DND-41 (cell line): ENCODE data around the gene PARS2.

ENCODE experiments used
- ATAC-seq: fragments of 200-7000 bp; cut with Tn5 transposase; 3 replicates; pipeline ENCODE4 v1.9.1; 2021; ENCODE audit warnings: low read depth; ENCODE audit not compliant: insufficient read depth
- DNase-seq: peaks from one replicate; pipeline ENCODE4 v3.0.0-alpha.2; 2020
- H2AFZ ChIP-seq: 2 replicates; pipeline ENCODE4 v1.6.0; 2012; ENCODE audit warnings: low read depth, low read length
- H3K27ac ChIP-seq: 2 replicates; pipeline ENCODE4 v1.5.1; 2012; ENCODE audit warnings: low read length, inconsistent platforms
- H3K27me3 ChIP-seq: fragments of 200-600 bp; sonication (generic); 2 replicates; pipeline ENCODE4 v1.6.0; 2012; ENCODE audit warnings: low read length, mild to moderate bottlenecking, inconsistent platforms; ENCODE audit not compliant: insufficient read depth, poor library complexity
- H3K36me3 ChIP-seq: 2 replicates; pipeline ENCODE4 v1.5.1; 2012; ENCODE audit warnings: low read length, inconsistent platforms; ENCODE audit not compliant: insufficient read depth
- H3K4me1 ChIP-seq: 2 replicates; pipeline ENCODE4 v1.5.1; 2012; ENCODE audit warnings: mild to moderate bottlenecking, low read length; ENCODE audit not compliant: insufficient read depth
- H3K4me2 ChIP-seq: 2 replicates; pipeline ENCODE4 v1.6.0; 2012; ENCODE audit warnings: mild to moderate bottlenecking, moderate library complexity, low read length, inconsistent platforms; ENCODE audit not compliant: insufficient read depth
- H3K4me3 ChIP-seq, 2 experiments: fragments of 200-600 bp in 1 of 2; shearing (Covaris generic) in 1 of 2; 2 replicates each; pipeline ENCODE4 v1.5.1; 2012 to 2016; ENCODE audit warnings: inconsistent platforms in 2 of 2, low read length in 2 of 2, mild to moderate bottlenecking in 2 of 2, low read depth in 1 of 2, moderate library complexity in 1 of 2
- H3K79me2 ChIP-seq: 2 replicates; pipeline ENCODE4 v1.6.0; 2012; ENCODE audit warnings: low read length, inconsistent platforms; ENCODE audit not compliant: insufficient read depth
- H3K9ac ChIP-seq: 2 replicates; pipeline ENCODE4 v1.6.0; 2012; ENCODE audit warnings: low read depth, mild to moderate bottlenecking, inconsistent platforms, low read length, moderate library complexity
- H3K9me3 ChIP-seq: 2 replicates; pipeline ENCODE4 v1.5.1; 2012; ENCODE audit warnings: low read length, moderate library complexity, mild to moderate bottlenecking, inconsistent platforms; ENCODE audit not compliant: insufficient read depth, severe bottlenecking
- H4K20me1 ChIP-seq: 2 replicates; pipeline ENCODE4 v1.6.0; 2012; ENCODE audit warnings: low read length; ENCODE audit not compliant: insufficient read depth
- EZH2 ChIP-seq: IDR thresholded peaks from 3 replicates; pipeline ENCODE4 v1.6.1; 2012; ENCODE audit warnings: borderline replicate concordance, low read depth, mild to moderate bottlenecking, moderate library complexity, low read length, inconsistent platforms; ENCODE audit not compliant: severe bottlenecking
- TF ChIP-seq, protein P1 (sequence below): IDR thresholded peaks from 2 replicates; pipeline ENCODE4 v1.5.1; 2012; ENCODE audit warnings: borderline replicate concordance, low read length, moderate library complexity, mild to moderate bottlenecking; ENCODE audit not compliant: poor library complexity, severe bottlenecking; ENCODE audit errors: extremely low read depth

PARS2 gene

DNA sequence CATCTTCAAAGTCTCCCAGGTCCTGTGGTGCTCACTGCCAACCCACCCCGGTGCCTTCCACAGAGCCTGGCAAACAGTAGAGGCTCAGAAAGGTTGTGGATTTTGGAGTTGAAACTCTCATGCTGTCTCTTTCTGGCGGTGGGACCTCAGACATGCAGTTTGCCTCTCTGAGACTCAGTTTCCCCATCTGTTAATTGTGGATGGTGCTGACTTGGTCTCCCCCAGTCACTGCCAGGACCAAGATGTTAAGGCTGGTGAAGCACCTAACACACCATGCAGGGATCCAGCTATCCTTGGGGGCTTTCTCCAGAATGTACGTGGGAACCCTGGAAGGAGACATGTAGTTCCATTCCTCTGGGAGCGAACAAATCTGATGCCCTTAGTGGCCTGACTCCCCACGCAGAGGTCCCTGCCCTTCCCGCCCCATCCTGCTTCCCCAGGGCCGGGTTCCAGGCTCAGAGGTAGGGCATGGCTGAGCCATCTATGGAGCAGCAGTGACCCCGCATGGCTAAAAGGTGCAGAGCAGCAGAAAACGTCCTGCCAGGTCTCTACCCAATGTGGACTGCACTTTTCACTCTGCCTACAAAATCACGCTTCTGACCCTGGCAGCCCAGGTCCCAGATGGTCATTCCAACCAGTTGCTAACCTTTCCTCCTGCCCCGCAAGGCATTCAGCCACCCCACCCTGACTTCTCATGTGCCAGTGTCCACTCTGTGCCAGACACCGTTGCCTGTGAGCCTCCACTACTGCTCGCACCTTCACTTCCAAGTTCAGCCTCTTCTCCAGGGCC, 46.0 kb upstream of the PARS2 start:
- peak; percentile 69 for DNase-seq
- ATAC-seq, result peak; percentile 95
- H3K9ac ChIP-seq, result no peak overlapping the region

DNA sequence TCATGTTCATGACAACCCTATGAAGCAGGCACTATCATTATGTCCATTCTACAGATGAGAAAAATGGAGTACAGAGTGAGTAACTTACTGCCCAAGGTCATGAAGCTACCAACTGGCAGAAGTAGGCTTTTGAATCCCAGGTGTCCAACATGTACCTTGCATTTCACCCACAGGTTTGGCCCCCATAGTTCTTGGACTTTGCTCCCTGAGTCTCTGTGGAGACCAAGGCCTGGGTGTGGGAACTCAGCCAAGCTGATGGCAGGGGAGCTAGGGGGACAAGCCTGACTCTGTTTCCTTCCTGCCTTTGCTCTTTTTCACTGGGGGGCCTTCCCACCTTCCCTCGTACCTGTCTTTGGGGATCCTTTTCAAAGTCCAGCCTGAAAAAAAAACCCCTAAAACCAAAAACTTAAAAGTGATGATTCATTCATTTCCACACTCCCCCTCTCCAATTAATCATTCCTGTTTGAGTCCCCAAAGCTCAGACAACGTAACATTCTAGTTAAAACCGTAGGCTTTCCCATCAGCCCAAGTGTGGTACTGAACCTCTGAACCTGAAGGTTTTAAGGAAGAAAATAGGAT, 45.3 kb upstream of the PARS2 start:
- H3K4me2 ChIP-seq, result no peak overlapping the region
- H3K27me3 ChIP-seq, result no peaks in the 10 kb centered on the region
- no peak overlapping the region for H3K9ac ChIP-seq
- no peaks in the 10 kb centered on the region for H3K9me3 ChIP-seq
- peaks cover 7% of the 10 kb centered on the region; the same call in 1 of the 2 replicates for H4K20me1 ChIP-seq
- H3K79me2 ChIP-seq, result no peaks in the 10 kb centered on the region
- no peaks in the 10 kb centered on the region for H3K4me1 ChIP-seq
- H2AFZ ChIP-seq, result no peak overlapping the region
- no peak overlapping the region for H3K27ac ChIP-seq
- ATAC-seq (no peak), DNase-seq (no peak)
- no peaks in the 10 kb centered on the region for H3K36me3 ChIP-seq
- no peak overlapping the region for H3K4me3 ChIP-seq
- TF ChIP-seq, protein P1, sequence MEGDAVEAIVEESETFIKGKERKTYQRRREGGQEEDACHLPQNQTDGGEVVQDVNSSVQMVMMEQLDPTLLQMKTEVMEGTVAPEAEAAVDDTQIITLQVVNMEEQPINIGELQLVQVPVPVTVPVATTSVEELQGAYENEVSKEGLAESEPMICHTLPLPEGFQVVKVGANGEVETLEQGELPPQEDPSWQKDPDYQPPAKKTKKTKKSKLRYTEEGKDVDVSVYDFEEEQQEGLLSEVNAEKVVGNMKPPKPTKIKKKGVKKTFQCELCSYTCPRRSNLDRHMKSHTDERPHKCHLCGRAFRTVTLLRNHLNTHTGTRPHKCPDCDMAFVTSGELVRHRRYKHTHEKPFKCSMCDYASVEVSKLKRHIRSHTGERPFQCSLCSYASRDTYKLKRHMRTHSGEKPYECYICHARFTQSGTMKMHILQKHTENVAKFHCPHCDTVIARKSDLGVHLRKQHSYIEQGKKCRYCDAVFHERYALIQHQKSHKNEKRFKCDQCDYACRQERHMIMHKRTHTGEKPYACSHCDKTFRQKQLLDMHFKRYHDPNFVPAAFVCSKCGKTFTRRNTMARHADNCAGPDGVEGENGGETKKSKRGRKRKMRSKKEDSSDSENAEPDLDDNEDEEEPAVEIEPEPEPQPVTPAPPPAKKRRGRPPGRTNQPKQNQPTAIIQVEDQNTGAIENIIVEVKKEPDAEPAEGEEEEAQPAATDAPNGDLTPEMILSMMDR, result no peak
- TF ChIP-seq EZH2, result no peak

More for the DNA sequence above, 46.0 kb upstream of the PARS2 start:
- TF ChIP-seq, protein P1, result peak; percentile 93
- TF ChIP-seq EZH2, result no peak
- Histone ChIP-seq H3K4me2 (no peak overlapping the region), H2AFZ (no peak overlapping the region), H4K20me1 (peaks cover 7% of the 10 kb centered on the region; the same call in 1 of the 2 replicates), H3K4me3 (no peak overlapping the region), H3K4me1 (no peaks in the 10 kb centered on the region), H3K79me2 (no peaks in the 10 kb centered on the region), H3K27me3 (no peaks in the 10 kb centered on the region), H3K9me3 (no peaks in the 10 kb centered on the region), H3K36me3 (no peaks in the 10 kb centered on the region), H3K27ac (no peak overlapping the region)

DNA sequence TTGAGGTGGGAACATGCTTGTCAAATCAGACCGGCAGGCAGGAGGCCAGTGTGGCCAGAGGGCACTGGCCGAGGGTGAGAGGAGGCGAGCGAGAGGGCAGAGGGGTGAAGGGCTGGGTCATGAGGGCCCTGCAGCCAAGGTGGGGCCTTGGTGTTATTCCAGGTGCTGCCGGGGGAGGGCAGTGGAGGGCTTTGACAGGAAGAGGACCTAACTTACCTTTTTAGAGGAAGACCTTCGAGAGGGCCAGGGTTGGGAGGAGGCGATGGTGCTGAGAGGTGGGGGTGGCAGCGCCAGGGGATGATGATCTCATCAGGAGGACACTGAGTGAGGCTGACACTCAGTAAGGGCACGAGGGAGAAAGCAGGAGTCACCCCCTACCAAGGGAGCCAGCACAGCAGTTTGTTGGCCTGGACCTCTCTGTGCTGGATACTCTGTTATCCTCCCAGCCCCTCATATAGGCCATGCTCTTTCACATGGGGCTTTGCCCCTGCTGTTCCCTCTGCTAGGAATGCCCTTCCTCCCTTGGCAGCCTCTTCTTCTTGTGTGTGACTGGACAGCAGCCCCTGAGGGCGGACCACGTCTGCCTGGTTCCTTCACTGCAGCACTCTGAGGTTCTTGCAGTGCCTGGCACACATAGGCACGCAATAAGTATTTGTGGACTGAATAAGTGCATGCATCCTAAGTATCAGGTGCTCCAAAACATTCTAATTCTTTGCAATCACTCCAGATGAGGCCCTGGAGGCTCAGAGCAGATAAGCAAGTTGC, 44.3 kb upstream of the PARS2 start:
- no peak for ATAC-seq
- no peak overlapping the region for H2AFZ ChIP-seq
- no peak overlapping the region for H3K9ac ChIP-seq
- no peak overlapping the region for H3K27ac ChIP-seq
- H3K36me3 ChIP-seq, result no peaks in the 10 kb centered on the region
- DNase-seq, result no peak
- no peak overlapping the region for H3K4me3 ChIP-seq
- no peaks in the 10 kb centered on the region for H3K79me2 ChIP-seq
- no peaks in the 10 kb centered on the region for H3K27me3 ChIP-seq
- H3K4me1 ChIP-seq, result no peaks in the 10 kb centered on the region
- no peaks in the 10 kb centered on the region for H3K9me3 ChIP-seq
- no peak overlapping the region for H3K4me2 ChIP-seq
- peaks cover 7% of the 10 kb centered on the region; the same call in 1 of the 2 replicates for H4K20me1 ChIP-seq
- TF ChIP-seq, protein P1, result no peak
- TF ChIP-seq EZH2, result no peak
